Keratinocyte (primary cell): ENCODE results near the gene SBNO2. TPM values are rescaled to one million over a fixed set of nuclear protein-coding genes. Genes with fewer than 3 reads are reported as not detected.

Source experiments
- DNase-seq: peaks from one replicate; pipeline ENCODE4 v3.0.0-alpha.2; 2011; ENCODE audit warnings: low read depth, missing footprints, low spot score
- FAIRE-seq: peaks from 2 replicates; lab custom pipeline; 2011; peaks lifted over from hg19 to GRCh38; lab: Jason Lieb, UNC
- H2AFZ ChIP-seq: 2 replicates; pipeline ENCODE4 v1.6.0; 2012; ENCODE audit warnings: low read length, control low read depth, inconsistent platforms; ENCODE audit not compliant: control insufficient read depth
- H3K27ac ChIP-seq: 2 replicates; pipeline ENCODE4 v1.5.1; 2011; ENCODE audit warnings: low read length; ENCODE audit not compliant: control insufficient read depth, insufficient read depth
- H3K27me3 ChIP-seq: 3 replicates; pipeline ENCODE4 v1.6.0; 2011; ENCODE audit warnings: low read length; ENCODE audit not compliant: control insufficient read depth, insufficient read depth; ENCODE audit errors: extremely low read depth
- H3K36me3 ChIP-seq, 2 experiments: 2 replicates in 1 of 2; 3 replicates in 1 of 2; pipeline ENCODE4 v1.5.1; 2011; ENCODE audit warnings: low read length in 2 of 2, mild to moderate bottlenecking in 1 of 2; ENCODE audit not compliant: control insufficient read depth in 2 of 2, insufficient read depth in 2 of 2; ENCODE audit errors: extremely low read depth in 1 of 2
- H3K4me1 ChIP-seq: 3 replicates; pipeline ENCODE4 v1.5.1; 2011; ENCODE audit warnings: low read length; ENCODE audit not compliant: control insufficient read depth, insufficient read depth; ENCODE audit errors: extremely low read depth
- H3K4me2 ChIP-seq: 3 replicates; pipeline ENCODE4 v1.6.0; 2011; ENCODE audit warnings: low read depth, low read length; ENCODE audit not compliant: control insufficient read depth, insufficient read depth; ENCODE audit errors: extremely low read depth
- H3K4me3 ChIP-seq, 3 experiments: fragments of 200-600 bp in 1 of 3; sonication (generic) in 1 of 3; 2 replicates in 2 of 3; 3 replicates in 1 of 3; pipeline ENCODE4 v1.5.1; 2011 to 2016; ENCODE audit warnings: low read length in 3 of 3, mild to moderate bottlenecking in 3 of 3, control low read depth in 2 of 3, inconsistent platforms in 1 of 3, low read depth in 1 of 3, mixed read lengths in 1 of 3, mixed run types in 1 of 3, moderate library complexity in 1 of 3; ENCODE audit not compliant: control insufficient read depth in 2 of 3, insufficient read depth in 2 of 3; ENCODE audit errors: extremely low read depth in 1 of 3
- H3K79me2 ChIP-seq: 2 replicates; pipeline ENCODE4 v1.6.0; 2012; ENCODE audit warnings: low read length; ENCODE audit not compliant: control insufficient read depth, insufficient read depth
- H3K9ac ChIP-seq: 3 replicates; pipeline ENCODE4 v1.6.0; 2011; ENCODE audit warnings: low read length; ENCODE audit not compliant: control insufficient read depth, insufficient read depth; ENCODE audit errors: extremely low read depth
- H3K9me1 ChIP-seq: 3 replicates; pipeline ENCODE4 v1.6.0; 2011; ENCODE audit warnings: low read length; ENCODE audit not compliant: control insufficient read depth, insufficient read depth; ENCODE audit errors: extremely low read depth
- H3K9me3 ChIP-seq: 2 replicates; pipeline ENCODE4 v1.5.1; 2012; ENCODE audit warnings: low read depth, low read length; ENCODE audit not compliant: control insufficient read depth
- H4K20me1 ChIP-seq: 3 replicates; pipeline ENCODE4 v1.6.0; 2011; ENCODE audit warnings: low read length; ENCODE audit not compliant: control insufficient read depth, insufficient read depth; ENCODE audit errors: extremely low read depth
- CTCF ChIP-seq, 3 experiments: IDR thresholded peaks in 1 of 3; conservative IDR thresholded peaks in 1 of 3; optimal IDR thresholded peaks in 1 of 3; 2 replicates in 2 of 3; 3 replicates in 1 of 3; pipeline versions ENCODE3 to v1.5.1; 2011; ENCODE audit warnings: low read length in 3 of 3, mild to moderate bottlenecking in 3 of 3, moderate library complexity in 2 of 3, control low read depth in 1 of 3, inconsistent platforms in 1 of 3; ENCODE audit not compliant: insufficient read depth in 2 of 3; ENCODE audit errors: extremely low read depth in 1 of 3
- EZH2 ChIP-seq: IDR thresholded peaks from one replicate; pipeline ENCODE4 v1.6.1; 2012; ENCODE audit warnings: inconsistent platforms, mild to moderate bottlenecking, low read length, moderate library complexity
- dilution Hi-C: fragments of 300-500 bp; cut with MboI; formaldehyde crosslinking; loops from one replicate; pipeline ENCODE4 v1.7.0; 2020; ENCODE audit warnings: low sequenced_read_pairs; ENCODE audit not compliant: extremely low pct_ligation_motif_present
- polyA plus RNA-seq, 5 experiments: library from polyadenylated mRNA; depleted of rRNA in 3 of 5; stranded (reverse) in 3 of 5; stranded (forward) in 1 of 5; unstranded in 1 of 5; fragments of >200 nt; gene quantifications; 1 replicate in 1 of 5; 2 replicates in 3 of 5; 3 replicates in 1 of 5; pipeline versions ENCODE4 v1.2.1 to v1.2.3, GENCODE V29; 2011 to 2012; ENCODE audit warnings: missing spikeins in 2 of 5, low read depth in 1 of 5, low replicate concordance in 1 of 5

The SBNO2 gene
- polyA plus RNA-seq, 1 donor (not counting 4 experiments of a cell fraction or from before 2014, with no cell fraction given), result 10.9 TPM

GRCh38 chr19:1143828-1144399, 30.2 kb downstream of the SBNO2 start:
- no peaks in the 10 kb centered on the region for H3K4me1 ChIP-seq
- peaks cover 19% of the 10 kb centered on the region for H3K79me2 ChIP-seq
- H3K9me3 ChIP-seq, result no peaks in the 10 kb centered on the region
- H3K9ac ChIP-seq, result no peak overlapping the region
- DNase-seq (no peak), FAIRE-seq (no peak)
- no peaks in the 10 kb centered on the region for H3K9me1 ChIP-seq
- H3K4me2 ChIP-seq, result no peak overlapping the region
- dilution Hi-C loops, result no loop called here
- no peaks in the 10 kb centered on the region for H4K20me1 ChIP-seq
- H3K27ac ChIP-seq, result no peak overlapping the region
- H3K4me3 ChIP-seq, result no peak overlapping the region
- no peak for TF ChIP-seq EZH2
- TF ChIP-seq CTCF (optimal IDR thresholded peaks at IDR 0.05 in 1 of 3, IDR thresholded peaks at IDR 0.05 in 1 of 3, conservative IDR thresholded peaks at IDR 0.05 in 1 of 3; ENCODE audit: extremely low read depth in 1 of 3, insufficient read depth in 2 of 3, low read length in 3 of 3), result no peak
- H3K36me3 ChIP-seq, result peaks cover 22 to 32% of the 10 kb centered on the region in 2 experiments
- no peak overlapping the region for H2AFZ ChIP-seq
- H3K27me3 ChIP-seq, result no peaks in the 10 kb centered on the region

DNA sequence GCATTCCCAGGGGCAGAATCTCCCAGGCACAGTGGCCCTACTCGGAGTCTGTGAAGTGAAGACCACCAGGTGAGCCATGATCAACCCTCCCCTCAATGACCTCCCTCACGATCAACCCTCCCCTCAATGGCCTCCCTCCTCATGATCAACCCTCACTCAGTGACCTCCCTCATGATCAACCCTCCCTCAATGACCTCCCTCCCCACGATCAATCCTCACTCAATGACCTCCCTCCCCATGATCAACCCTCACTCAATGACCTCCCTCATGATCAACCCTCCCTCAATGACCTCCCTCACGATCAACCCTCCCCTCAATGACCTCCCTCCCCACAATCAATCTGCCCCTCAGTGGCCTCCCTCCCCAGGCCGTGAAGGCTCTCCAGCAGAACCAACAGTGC, 32.1 kb downstream of the SBNO2 start:
- Histone ChIP-seq H3K9me3 (no peaks in the 10 kb centered on the region), H3K79me2 (peaks cover 27% of the 10 kb centered on the region), H3K36me3 (peaks cover 22 to 25% of the 10 kb centered on the region in 2 experiments), H3K9me1 (no peaks in the 10 kb centered on the region), H2AFZ (no peak overlapping the region), H3K4me3 (no peak overlapping the region), H3K9ac (no peak overlapping the region), H3K4me2 (no peak overlapping the region), H3K27ac (no peak overlapping the region), H4K20me1 (no peaks in the 10 kb centered on the region), H3K27me3 (no peaks in the 10 kb centered on the region), H3K4me1 (no peaks in the 10 kb centered on the region)
- DNase-seq, result no peak
- peak; percentile 92 for FAIRE-seq
- no peak for TF ChIP-seq EZH2
- TF ChIP-seq CTCF (optimal IDR thresholded peaks at IDR 0.05 in 1 of 3, IDR thresholded peaks at IDR 0.05 in 1 of 3, conservative IDR thresholded peaks at IDR 0.05 in 1 of 3; ENCODE audit: extremely low read depth in 1 of 3, insufficient read depth in 2 of 3, low read length in 3 of 3), result no peak
- dilution Hi-C loops, result no loop called here
